NCI-H2081 (cell line): ENCODE results near the gene CHAF1A.

ENCODE experiments used
- DNase-seq, 2 experiments: peaks; one replicate each; lab custom pipeline; 2025; lab: John Stamatoyannopoulos, UW

Gene CHAF1A

GRCh38 chr19:4405977-4406376, 3.5 kb downstream of the CHAF1A start:
- DNase-seq, result no peak

- DNase-seq, result no peak
Measured at GRCh38 chr19:4406626-4407025, 4.2 kb downstream of the CHAF1A start.

- DNase-seq, result no peak
Measured at GRCh38 chr19:4409123-4409933, 6.9 kb downstream of the CHAF1A start.

- no peak for DNase-seq
Measured at GRCh38 chr19:4413588-4413987, 11.1 kb downstream of the CHAF1A start.

- DNase-seq, result no peak
Measured at GRCh38 chr19:4414144-4414799, 11.8 kb downstream of the CHAF1A start.

- no peak for DNase-seq
Measured at GRCh38 chr19:4414800-4415321, 12.4 kb downstream of the CHAF1A start.

GRCh38 chr19:4415352-4415751, 12.9 kb downstream of the CHAF1A start:
- DNase-seq, result no peak

GRCh38 chr19:4416268-4416667, 13.8 kb downstream of the CHAF1A start:
- DNase-seq, result no peak

GRCh38 chr19:4423416-4424126, 21.1 kb downstream of the CHAF1A start:
- DNase-seq, result no peak

GRCh38 chr19:4425537-4425936, 23.1 kb downstream of the CHAF1A start:
- no peak for DNase-seq

- no peak for DNase-seq
Measured at GRCh38 chr19:4428326-4428975, 26.0 kb downstream of the CHAF1A start.

GRCh38 chr19:4429256-4429655, 26.8 kb downstream of the CHAF1A start:
- no peak for DNase-seq

GRCh38 chr19:4429771-4430171, 27.3 kb downstream of the CHAF1A start:
- DNase-seq, result no peak

- DNase-seq, result no peak
Measured at GRCh38 chr19:4430760-4431159, 28.3 kb downstream of the CHAF1A start.

GRCh38 chr19:4431296-4431695, 28.9 kb downstream of the CHAF1A start:
- DNase-seq, result no peak

- no peak for DNase-seq
Measured at GRCh38 chr19:4431808-4432674, 29.6 kb downstream of the CHAF1A start.

- DNase-seq, result no peak
Measured at GRCh38 chr19:4432918-4433506, 30.6 kb downstream of the CHAF1A start.

GRCh38 chr19:4434391-4434790, 32.0 kb downstream of the CHAF1A start:
- no peak for DNase-seq

GRCh38 chr19:4436231-4436630, 33.8 kb downstream of the CHAF1A start:
- no peak for DNase-seq

GRCh38 chr19:4437103-4437502, 34.7 kb downstream of the CHAF1A start:
- DNase-seq, result no peak

GRCh38 chr19:4439243-4439642, 36.8 kb downstream of the CHAF1A start:
- no peak for DNase-seq
